Stimulated activated CD4-positive, alpha-beta T cell treated with anti-CD3 and anti-CD28 coated beads, Interleukin-12 subunit alpha, Interleukin-12 subunit beta, amount 100 ng/mL, for 24 hours (primary cell): ENCODE data around the gene TNKS1BP1.
"Not testable (repeated sequence)": the region's sequence is repeated elsewhere in the genome, so short reads cannot be mapped to it uniquely, and the experiment has no call there.

Source experiments
- DNase-seq, 2 experiments: peaks; one replicate each; pipeline ENCODE4 v3.0.0-alpha.2; 2020; ENCODE audit warnings: low read depth in 2 of 2

TNKS1BP1 gene

GRCh38 chr11:57311109-57311936 lies 13.4 kb downstream of the TNKS1BP1 start:
- peak; percentile 36 to 79 for DNase-seq

GRCh38 chr11:57310630-57311086 lies 14.1 kb downstream of the TNKS1BP1 start:
- DNase-seq: no peak

GRCh38 chr11:57310091-57310490 lies 14.7 kb downstream of the TNKS1BP1 start:
- no peak for DNase-seq

GRCh38 chr11:57309106-57310059 lies 15.4 kb downstream of the TNKS1BP1 start:
- DNase-seq: no peak

- no peak for DNase-seq
Measured at GRCh38 chr11:57308426-57309060, 16.2 kb downstream of the TNKS1BP1 start.

GRCh38 chr11:57307666-57308270 lies 17.0 kb downstream of the TNKS1BP1 start:
- no peak for DNase-seq

GRCh38 chr11:57306940-57307565 lies 17.7 kb downstream of the TNKS1BP1 start:
- DNase-seq: no peak

- no peak for DNase-seq
Measured at GRCh38 chr11:57306161-57306876, 18.4 kb downstream of the TNKS1BP1 start.

GRCh38 chr11:57305523-57305922 lies 19.2 kb downstream of the TNKS1BP1 start:
- no peak for DNase-seq

GRCh38 chr11:57303990-57304579 lies 20.7 kb downstream of the TNKS1BP1 start:
- no peak for DNase-seq

GRCh38 chr11:57303280-57303989 lies 21.3 kb downstream of the TNKS1BP1 start:
- DNase-seq: no peak

- DNase-seq: no peak
Measured at GRCh38 chr11:57302489-57302888, 22.3 kb downstream of the TNKS1BP1 start.

- no peak for DNase-seq
Measured at GRCh38 chr11:57301711-57302423, 22.9 kb downstream of the TNKS1BP1 start.

GRCh38 chr11:57300785-57301184 lies 24.0 kb downstream of the TNKS1BP1 start:
- no peak for DNase-seq

- no peak for DNase-seq
Measured at GRCh38 chr11:57299150-57299737, 25.5 kb downstream of the TNKS1BP1 start.

- no peak for DNase-seq
Measured at GRCh38 chr11:57297221-57297620, 27.5 kb downstream of the TNKS1BP1 start.

- not testable (repeated sequence) for DNase-seq
Measured at GRCh38 chr11:57296205-57296604, 28.5 kb downstream of the TNKS1BP1 start.
